Measurements from ENCODE around the gene PPP2R2C. TPM values are rescaled to one million over a fixed set of nuclear protein-coding genes. Genes with fewer than 3 reads are reported as not detected.

Gene PPP2R2C
- polyA plus RNA-seq, 1 donor (not counting 4 experiments of a cell fraction or from before 2014, with no cell fraction given) = 12.3 TPM

GRCh38 chr4:6425911-6426310, 46.5 kb downstream of the PPP2R2C start:
- Histone ChIP-seq H3K27ac (ENCODE audit: control insufficient read depth, insufficient read depth, low read length) (no peak overlapping the region), H4K20me1 (ENCODE audit: control insufficient read depth, extremely low read depth, insufficient read depth, low read length) (no peaks in the 10 kb centered on the region), H3K4me2 (ENCODE audit: control insufficient read depth, extremely low read depth, insufficient read depth, low read depth, low read length) (no peak overlapping the region), H3K9ac (ENCODE audit: control insufficient read depth, extremely low read depth, insufficient read depth, low read length) (no peak overlapping the region), H3K79me2 (ENCODE audit: control insufficient read depth, insufficient read depth, low read length) (no peaks in the 10 kb centered on the region), H3K4me3 (ENCODE audit: control insufficient read depth in 2 of 3, extremely low read depth in 1 of 3, insufficient read depth in 2 of 3, low read depth in 1 of 3, low read length in 3 of 3) (no peak overlapping the region), H3K9me1 (ENCODE audit: control insufficient read depth, extremely low read depth, insufficient read depth, low read length) (no peaks in the 10 kb centered on the region), H3K4me1 (ENCODE audit: control insufficient read depth, extremely low read depth, insufficient read depth, low read length) (no peaks in the 10 kb centered on the region), H3K36me3 (ENCODE audit: control insufficient read depth in 2 of 2, extremely low read depth in 1 of 2, insufficient read depth in 2 of 2, low read length in 2 of 2) (no peaks in the 10 kb centered on the region), H3K9me3 (ENCODE audit: control insufficient read depth, low read depth, low read length) (no peaks in the 10 kb centered on the region), H3K27me3 (ENCODE audit: control insufficient read depth, extremely low read depth, insufficient read depth, low read length) (no peaks in the 10 kb centered on the region), H2AFZ (ENCODE audit: control insufficient read depth, low read length) (no peak overlapping the region)
- no peak for DNase-seq (ENCODE audit: low read depth, low spot score)
- dilution Hi-C loops (cut with MboI; ENCODE audit: extremely low pct_ligation_motif_present, low sequenced_read_pairs) = no loop called here
- no peak for TF ChIP-seq EZH2 (IDR thresholded peaks at IDR 0.05; ENCODE audit: low read length)
- no peak for TF ChIP-seq CTCF (optimal IDR thresholded peaks at IDR 0.05 in 1 of 3, IDR thresholded peaks at IDR 0.05 in 1 of 3, conservative IDR thresholded peaks at IDR 0.05 in 1 of 3; ENCODE audit: extremely low read depth in 1 of 3, insufficient read depth in 2 of 3, low read length in 3 of 3)
- FAIRE-seq = no peak

- H3K9me3 ChIP-seq (ENCODE audit: control insufficient read depth, low read depth, low read length) = no peaks in the 10 kb centered on the region
- H3K9ac ChIP-seq (ENCODE audit: control insufficient read depth, extremely low read depth, insufficient read depth, low read length) = no peak overlapping the region
- H3K9me1 ChIP-seq (ENCODE audit: control insufficient read depth, extremely low read depth, insufficient read depth, low read length) = no peaks in the 10 kb centered on the region
- no peaks in the 10 kb centered on the region for H4K20me1 ChIP-seq (ENCODE audit: control insufficient read depth, extremely low read depth, insufficient read depth, low read length)
- H3K4me3 ChIP-seq (ENCODE audit: control insufficient read depth in 2 of 3, extremely low read depth in 1 of 3, insufficient read depth in 2 of 3, low read depth in 1 of 3, low read length in 3 of 3) = no peak overlapping the region
- no peak overlapping the region for H3K27ac ChIP-seq (ENCODE audit: control insufficient read depth, insufficient read depth, low read length)
- no peaks in the 10 kb centered on the region for H3K27me3 ChIP-seq (ENCODE audit: control insufficient read depth, extremely low read depth, insufficient read depth, low read length)
- H3K4me2 ChIP-seq (ENCODE audit: control insufficient read depth, extremely low read depth, insufficient read depth, low read depth, low read length) = no peak overlapping the region
- DNase-seq (ENCODE audit: low read depth, low spot score) (no peak), FAIRE-seq (no peak)
- dilution Hi-C loops (cut with MboI; ENCODE audit: extremely low pct_ligation_motif_present, low sequenced_read_pairs) = no loop called here
- no peaks in the 10 kb centered on the region for H3K36me3 ChIP-seq (ENCODE audit: control insufficient read depth in 2 of 2, extremely low read depth in 1 of 2, insufficient read depth in 2 of 2, low read length in 2 of 2)
- TF ChIP-seq EZH2 (IDR thresholded peaks at IDR 0.05; ENCODE audit: low read length) (no peak), CTCF (optimal IDR thresholded peaks at IDR 0.05 in 1 of 3, IDR thresholded peaks at IDR 0.05 in 1 of 3, conservative IDR thresholded peaks at IDR 0.05 in 1 of 3; ENCODE audit: extremely low read depth in 1 of 3, insufficient read depth in 2 of 3, low read length in 3 of 3) (no peak)
- no peaks in the 10 kb centered on the region for H3K4me1 ChIP-seq (ENCODE audit: control insufficient read depth, extremely low read depth, insufficient read depth, low read length)
- no peaks in the 10 kb centered on the region for H3K79me2 ChIP-seq (ENCODE audit: control insufficient read depth, insufficient read depth, low read length)
- H2AFZ ChIP-seq (ENCODE audit: control insufficient read depth, low read length) = no peak overlapping the region
Observed at GRCh38 chr4:6425336-6425735, 47.1 kb downstream of the PPP2R2C start.
